Fibroblast of lung (primary cell): ENCODE results near the gene BCL2L13.

Experiments
- EZH2 ChIP-seq: IDR thresholded peaks from 2 replicates; pipeline ENCODE4 v1.5.1; 2012; ENCODE audit warnings: low read length, control low read depth, mild to moderate bottlenecking; ENCODE audit errors: missing control alignments
- TF ChIP-seq, protein P1 (sequence below), 2 donors: IDR thresholded peaks in 1 of 2; conservative IDR thresholded peaks in 1 of 2; 1 replicate in 1 of 2; 2 replicates in 1 of 2; pipeline ENCODE4 v1.5.1; 2011 to 2012; ENCODE audit warnings: low read length in 2 of 2, control low read depth in 1 of 2, inconsistent platforms in 1 of 2, low read depth in 1 of 2, mild to moderate bottlenecking in 1 of 2

DNA sequence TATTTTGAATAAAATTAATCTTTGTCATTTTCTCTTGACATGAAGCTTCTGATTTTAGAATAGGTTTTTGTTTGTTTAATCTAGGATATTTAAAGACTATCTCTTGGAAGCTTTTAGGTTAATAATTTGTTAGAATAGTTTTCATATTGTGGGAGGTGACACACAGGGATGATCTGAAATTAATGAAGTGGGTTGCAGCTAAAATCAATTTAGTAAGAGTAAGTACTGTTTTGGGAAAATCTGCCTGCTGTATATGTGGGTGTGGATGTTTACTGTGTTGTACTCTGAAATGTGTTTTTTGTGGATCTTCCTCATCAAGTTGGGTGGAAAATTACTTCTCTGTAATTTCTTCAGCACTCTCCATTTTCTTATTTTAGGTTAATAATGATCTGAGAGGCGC is 68.4 kb downstream of the BCL2L13 start:
- TF ChIP-seq, protein P1, sequence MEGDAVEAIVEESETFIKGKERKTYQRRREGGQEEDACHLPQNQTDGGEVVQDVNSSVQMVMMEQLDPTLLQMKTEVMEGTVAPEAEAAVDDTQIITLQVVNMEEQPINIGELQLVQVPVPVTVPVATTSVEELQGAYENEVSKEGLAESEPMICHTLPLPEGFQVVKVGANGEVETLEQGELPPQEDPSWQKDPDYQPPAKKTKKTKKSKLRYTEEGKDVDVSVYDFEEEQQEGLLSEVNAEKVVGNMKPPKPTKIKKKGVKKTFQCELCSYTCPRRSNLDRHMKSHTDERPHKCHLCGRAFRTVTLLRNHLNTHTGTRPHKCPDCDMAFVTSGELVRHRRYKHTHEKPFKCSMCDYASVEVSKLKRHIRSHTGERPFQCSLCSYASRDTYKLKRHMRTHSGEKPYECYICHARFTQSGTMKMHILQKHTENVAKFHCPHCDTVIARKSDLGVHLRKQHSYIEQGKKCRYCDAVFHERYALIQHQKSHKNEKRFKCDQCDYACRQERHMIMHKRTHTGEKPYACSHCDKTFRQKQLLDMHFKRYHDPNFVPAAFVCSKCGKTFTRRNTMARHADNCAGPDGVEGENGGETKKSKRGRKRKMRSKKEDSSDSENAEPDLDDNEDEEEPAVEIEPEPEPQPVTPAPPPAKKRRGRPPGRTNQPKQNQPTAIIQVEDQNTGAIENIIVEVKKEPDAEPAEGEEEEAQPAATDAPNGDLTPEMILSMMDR (conservative IDR thresholded peaks at IDR 0.05 in 1 of 2, IDR thresholded peaks at IDR 0.05 in 1 of 2; ENCODE audit: low read depth in 1 of 2, low read length in 2 of 2), result no peak
- no peak for TF ChIP-seq EZH2
